Kidney capillary endothelial cell (primary cell): ENCODE measurements around the gene OSBPL8.

ENCODE experiments used
- DNase-seq: peaks from one replicate; pipeline ENCODE4 v3.0.0-alpha.2; 2018; ENCODE audit warnings: low spot score

Gene OSBPL8

GRCh38 chr12:76470028-76470939 lies 89.3 kb downstream of the OSBPL8 start:
- peak; percentile 67 for DNase-seq

GRCh38 chr12:76464631-76465166 lies 94.9 kb downstream of the OSBPL8 start:
- DNase-seq: no peak

- DNase-seq: no peak
Measured at GRCh38 chr12:76462668-76463224, 96.8 kb downstream of the OSBPL8 start.

GRCh38 chr12:76460807-76461206 lies 98.8 kb downstream of the OSBPL8 start:
- no peak for DNase-seq

GRCh38 chr12:76457818-76458217 lies 101.8 kb downstream of the OSBPL8 start:
- DNase-seq: no peak

- no peak for DNase-seq
Measured at GRCh38 chr12:76457010-76457409, 102.6 kb downstream of the OSBPL8 start.

DNA sequence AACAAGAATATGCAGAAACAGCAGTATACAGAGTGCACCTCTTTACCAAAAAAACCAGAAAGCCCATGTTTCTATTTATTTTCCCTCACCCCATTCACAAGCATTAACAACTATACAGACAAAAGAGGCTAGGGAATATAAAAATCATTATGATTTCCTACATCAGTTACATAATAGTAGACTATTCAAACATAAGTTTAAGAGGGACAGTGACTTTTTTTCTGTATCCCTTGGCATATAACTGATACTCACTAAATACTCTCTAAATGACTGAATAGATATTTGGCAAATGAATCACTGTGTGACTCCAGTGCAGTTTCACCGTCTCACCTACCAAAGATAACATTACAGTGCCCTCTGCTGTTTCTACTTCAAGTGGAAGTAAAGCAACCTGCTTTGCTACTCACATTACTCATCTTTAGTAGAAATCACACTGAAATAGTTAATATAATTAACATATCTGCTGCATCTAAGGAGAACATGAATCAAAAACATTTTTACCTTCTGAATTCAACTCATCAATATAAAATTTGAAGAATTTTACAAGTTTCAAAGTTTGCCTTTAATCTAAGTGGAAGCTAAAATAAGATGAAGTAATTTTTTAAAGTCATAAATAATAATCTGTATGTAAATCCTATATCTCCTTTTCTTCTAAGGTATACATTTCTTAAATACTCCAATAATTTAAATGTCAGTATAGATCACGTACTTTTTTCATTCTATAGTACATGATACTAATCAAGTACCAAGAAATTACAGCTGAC lies 103.8 kb downstream of the OSBPL8 start:
- DNase-seq: peak; percentile 88

DNA sequence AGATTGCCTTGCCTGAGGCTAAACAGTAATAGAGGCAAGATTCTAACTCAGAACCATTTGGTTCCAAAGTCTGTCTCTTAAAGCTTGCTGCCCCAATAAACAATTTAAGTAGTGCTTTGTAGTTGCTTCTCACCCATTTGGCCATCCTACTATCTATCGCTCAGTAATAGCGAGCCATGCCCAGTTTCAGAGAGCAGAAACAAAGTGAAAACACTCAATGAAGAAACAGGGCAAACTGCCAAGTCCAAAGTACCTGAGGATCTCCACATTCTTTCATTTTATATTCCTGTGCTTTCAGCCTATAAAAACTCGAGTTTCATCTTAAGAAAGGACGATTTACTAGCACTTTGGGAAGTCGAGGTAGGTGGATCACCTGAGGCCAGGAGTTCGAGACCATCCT lies 108.0 kb downstream of the OSBPL8 start:
- DNase-seq: no peak

- DNase-seq: peak; percentile 82
Measured at GRCh38 chr12:76450690-76451089, 108.9 kb downstream of the OSBPL8 start.

- no peak for DNase-seq
Measured at GRCh38 chr12:76449993-76450392, 109.6 kb downstream of the OSBPL8 start.

DNA sequence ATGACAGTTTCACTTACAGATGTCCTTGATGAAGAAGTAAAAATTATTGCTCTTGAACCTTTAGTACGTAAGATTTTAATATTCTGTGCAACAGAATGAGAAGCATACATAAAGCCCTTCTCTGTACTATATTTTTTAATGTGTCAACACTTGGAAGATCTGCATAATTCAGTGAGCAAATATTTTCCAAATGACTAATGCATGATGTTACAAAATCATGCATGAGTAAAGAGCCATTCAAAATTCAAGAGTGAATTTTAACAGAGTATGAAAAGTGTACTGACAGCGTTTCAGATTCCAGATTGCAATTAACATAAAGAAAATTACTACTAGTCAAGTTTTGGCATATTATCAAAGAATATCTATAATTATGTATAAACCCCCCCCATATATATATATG lies 110.0 kb downstream of the OSBPL8 start:
- no peak for DNase-seq

DNA sequence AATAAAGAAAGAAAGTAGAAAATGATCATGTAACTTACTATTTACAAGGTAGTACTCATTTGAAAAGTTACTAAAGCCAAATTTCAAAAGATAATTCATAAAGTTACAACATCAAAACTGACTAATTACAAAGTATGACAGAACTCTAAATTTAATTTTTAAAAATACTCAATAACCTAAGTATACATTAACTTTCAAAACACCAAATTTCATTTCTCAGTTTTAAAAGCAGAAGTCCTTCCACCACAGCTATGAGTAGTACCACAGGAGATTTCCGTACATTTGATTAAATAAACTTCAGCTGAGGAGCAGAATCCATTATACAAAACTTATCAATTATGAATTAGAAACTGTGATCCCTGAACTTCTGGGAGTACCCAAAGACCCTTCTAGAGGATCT lies 110.6 kb downstream of the OSBPL8 start:
- no peak for DNase-seq

DNA sequence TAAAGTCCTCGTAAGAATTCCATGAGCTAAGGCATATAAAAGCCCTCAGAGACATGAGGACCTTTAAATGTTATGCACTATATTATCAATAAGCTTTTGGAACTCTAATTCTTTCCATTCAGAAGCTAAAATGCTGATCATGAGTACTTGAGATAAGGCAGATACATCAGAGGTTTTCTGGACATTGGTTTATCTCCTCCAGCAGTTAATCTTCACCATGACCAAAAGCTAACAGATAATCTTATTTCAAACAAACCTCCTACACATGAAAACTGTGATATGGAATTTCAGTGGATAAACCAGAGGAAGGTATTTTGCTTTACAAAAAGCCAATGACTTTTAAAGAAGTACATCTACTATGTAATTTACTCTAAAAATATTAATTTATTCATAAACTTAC lies 113.5 kb downstream of the OSBPL8 start:
- DNase-seq: no peak

DNA sequence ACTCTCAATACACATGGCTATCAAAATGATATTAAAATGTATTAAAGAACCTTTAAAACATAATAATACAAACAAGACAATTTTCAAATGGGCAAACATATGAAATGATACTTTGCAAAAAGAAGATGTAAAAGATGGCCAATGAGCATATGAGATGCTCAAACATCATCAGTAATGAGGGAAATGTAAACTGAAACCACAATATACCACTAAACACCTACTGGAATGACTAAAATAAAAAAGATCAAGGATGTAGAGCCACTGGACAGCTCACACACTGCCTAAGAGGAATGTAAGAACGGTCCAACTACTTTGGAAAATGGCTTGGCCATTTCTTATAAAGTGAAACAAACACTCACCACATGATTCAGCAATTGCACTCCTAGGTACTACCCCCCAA lies 114.1 kb downstream of the OSBPL8 start:
- DNase-seq: no peak

DNA sequence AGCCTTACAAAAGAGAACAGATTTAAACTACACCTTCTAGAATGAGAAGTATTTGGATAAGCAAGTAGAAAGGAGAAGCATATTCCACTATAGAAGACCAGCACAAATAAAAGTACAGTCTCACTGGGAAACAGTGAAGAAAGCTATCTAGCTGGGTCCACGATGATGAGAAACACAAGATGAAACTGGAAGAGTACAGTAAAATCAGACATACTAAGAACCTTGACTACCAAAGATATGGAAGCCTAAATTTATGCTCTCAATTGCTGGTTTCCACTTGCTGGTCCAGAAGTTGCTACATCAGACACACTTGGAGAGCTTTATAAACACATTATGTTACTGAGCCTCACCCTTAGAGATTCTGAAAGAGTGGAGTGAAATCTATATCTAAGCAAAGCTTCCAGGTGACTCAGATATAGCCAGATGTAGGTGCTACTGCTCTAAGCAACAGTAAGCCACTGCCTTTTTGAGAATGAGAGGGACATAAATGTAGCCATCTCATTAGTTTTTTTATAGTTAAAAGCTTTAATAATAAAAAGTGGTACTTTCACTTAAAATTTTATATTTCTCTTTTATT lies 115.1 kb downstream of the OSBPL8 start:
- no peak for DNase-seq

DNA sequence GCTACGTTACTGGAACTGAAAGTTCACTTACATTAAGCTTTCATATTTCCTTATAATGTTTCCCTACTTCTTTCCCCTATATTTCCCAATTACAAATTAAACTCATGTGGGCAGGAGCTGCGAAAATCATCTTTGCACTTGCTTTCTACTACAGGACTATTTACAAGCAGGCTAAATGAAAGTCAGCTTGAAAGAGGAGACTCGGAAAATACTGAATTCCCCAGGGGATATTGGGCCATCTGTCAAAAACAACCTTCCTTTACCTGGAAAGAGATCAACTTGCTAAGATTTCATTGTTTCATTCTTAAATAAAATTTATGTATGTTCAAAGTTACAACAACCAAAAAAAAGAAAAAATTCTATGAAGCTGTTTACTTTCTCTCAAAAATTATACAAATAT lies 118.6 kb downstream of the OSBPL8 start:
- DNase-seq: no peak

- DNase-seq: no peak
Measured at GRCh38 chr12:76432733-76433132, 126.8 kb downstream of the OSBPL8 start.

DNA sequence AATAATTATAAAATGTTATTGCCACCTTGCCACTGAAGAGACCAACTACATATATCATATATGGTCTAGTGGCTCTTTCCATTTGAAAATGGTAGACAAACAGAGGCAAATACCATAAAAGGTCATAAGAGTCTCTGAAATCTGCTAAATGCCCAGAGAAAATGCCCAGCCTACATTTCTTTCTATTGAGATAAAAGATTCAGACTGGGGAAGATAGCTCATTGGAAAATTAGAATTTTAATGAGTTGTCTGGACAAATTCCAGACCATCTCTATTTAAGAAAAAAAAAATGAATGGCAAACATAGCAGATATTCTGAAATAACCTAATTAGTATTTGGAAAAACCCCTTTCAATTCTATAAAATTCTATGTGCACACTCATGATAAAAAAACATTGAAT lies 131.5 kb downstream of the OSBPL8 start:
- no peak for DNase-seq

GRCh38 chr12:76426160-76426559 lies 133.4 kb downstream of the OSBPL8 start:
- no peak for DNase-seq

GRCh38 chr12:76424941-76425340 lies 134.6 kb downstream of the OSBPL8 start:
- no peak for DNase-seq

DNA sequence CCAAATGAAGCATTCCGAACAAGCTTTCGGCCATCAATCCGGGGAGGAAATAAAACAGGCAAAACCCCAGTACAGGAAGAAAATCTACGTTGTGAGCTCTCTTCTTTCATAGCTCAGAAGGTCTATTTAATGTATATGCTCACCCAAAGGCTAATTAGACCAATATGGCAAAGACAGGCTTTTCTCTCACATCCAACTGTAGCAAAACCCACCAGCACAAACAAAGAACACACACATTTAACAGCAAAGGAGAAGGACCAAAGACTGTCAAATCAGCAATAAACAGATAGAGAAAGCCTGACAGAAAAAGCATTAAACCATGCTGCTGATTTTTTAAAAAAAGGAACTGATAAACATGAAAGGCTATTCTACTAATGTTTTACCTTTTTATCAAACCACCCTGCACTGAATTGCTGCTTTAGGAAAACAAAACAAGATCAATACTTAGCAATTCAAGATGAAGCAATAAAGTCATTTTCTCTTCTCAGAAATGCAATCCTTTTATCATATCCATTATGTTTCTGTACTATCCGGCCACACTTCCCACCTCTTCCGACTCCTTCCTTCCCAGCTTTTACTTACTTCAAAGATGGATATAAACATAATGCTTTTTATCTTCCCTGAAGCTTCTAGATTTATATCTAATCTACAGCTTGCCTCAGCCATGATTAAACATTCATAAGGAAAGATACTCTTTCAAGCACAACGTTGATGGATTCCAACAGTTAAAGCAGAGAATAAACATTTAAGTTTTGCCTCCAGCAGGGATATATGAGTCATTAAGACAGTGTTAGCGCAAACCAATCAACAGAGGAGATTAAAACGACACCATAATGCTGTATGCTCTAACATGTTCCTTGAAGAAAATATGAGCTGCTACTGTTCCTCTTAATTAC lies 136.8 kb downstream of the OSBPL8 start:
- DNase-seq: no peak
